Stimulated activated CD4-positive, alpha-beta T cell treated with anti-CD3 and anti-CD28 coated beads, TNF-alpha, amount 100 ng/mL, for 48 hours (primary cell): Measurements from ENCODE around the gene PXMP4.
"Not testable (repeated sequence)": the region's sequence is repeated elsewhere in the genome, so short reads cannot be mapped to it uniquely, and the experiment has no call there.

Source experiments
- DNase-seq, 3 donors: peaks; one replicate each; pipeline ENCODE4 v3.0.0-alpha.2; 2020; ENCODE audit warnings: low read depth in 3 of 3

PXMP4 gene, protein sequence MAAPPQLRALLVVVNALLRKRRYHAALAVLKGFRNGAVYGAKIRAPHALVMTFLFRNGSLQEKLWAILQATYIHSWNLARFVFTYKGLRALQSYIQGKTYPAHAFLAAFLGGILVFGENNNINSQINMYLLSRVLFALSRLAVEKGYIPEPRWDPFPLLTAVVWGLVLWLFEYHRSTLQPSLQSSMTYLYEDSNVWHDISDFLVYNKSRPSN

DNA sequence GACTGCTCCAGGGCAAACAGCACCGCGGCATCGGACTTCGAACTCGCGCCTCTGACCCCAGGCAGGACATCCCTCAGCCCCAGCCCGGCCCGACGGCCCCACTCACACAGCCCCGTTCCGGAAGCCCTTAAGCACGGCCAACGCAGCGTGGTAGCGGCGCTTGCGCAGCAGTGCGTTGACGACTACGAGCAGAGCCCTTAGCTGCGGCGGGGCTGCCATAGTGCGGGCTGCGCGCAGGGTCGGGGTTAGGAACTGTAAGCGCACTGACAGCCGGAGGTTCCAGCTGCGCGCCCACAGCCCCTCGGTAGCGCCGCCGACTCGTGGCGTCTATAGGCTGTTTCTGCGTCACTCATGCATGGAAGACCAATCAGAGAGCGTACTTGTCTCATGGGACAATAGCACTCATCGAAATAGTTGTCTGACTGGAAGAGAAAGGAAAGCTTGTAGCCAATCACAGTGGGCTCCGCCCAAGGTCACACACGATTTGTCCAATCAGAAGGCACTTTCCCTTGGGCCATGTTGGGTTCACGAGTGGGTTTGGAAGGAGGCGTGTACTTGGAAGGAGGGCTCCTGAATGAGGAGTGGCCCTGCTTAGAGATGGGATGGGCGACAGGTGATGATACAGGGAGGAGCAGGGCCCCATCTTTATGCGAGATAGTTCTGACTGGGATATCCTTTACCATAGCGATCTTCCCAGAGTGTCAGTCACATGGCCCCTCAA, at the start of gene PXMP4:
TSS of gene PXMP4 (minus strand) at position 322 of the 721 bp plus-strand sequence. CDS start at position 219, 103 bp downstream.
- DNase-seq = peak; percentile 63 to 83 (median 73)

DNA sequence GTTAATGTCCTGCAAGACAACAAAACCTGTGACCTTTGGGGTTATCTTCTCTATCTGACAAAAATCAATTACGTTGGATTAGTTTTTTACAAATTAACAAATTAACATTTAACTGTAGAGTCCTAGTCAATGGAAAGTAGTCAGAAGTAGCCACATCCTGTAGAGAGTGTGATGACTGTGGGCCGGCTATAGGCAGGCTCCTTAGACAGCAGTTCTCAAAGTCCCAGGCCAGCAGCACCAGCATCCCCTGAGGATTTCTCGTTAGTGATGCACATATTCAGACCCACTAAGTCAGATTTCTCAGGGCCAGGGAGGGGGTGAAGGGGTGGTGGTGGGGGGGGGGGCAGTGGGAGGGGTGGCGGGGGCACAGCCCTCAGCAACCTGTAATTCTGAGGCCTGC, 48.9 kb upstream of the PXMP4 start:
- no peak for DNase-seq

DNA sequence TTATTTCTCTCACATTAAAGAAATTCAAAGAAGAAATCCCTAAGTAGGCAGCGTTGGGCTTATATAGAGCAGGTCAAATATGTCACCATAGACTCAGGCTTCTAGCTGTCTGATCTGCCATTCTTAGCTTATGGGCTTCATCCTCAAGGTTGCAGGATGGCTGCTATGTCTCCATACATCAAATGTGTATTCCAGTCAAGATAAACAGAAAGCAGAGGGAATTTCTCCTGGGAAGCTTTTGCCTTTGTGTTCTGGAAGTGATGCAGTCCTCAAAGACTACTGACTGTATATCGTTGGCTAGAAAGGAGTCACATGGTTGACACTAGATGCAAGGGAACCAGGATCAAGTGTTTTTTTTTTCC, 47.6 kb upstream of the PXMP4 start:
- DNase-seq = no peak

DNA sequence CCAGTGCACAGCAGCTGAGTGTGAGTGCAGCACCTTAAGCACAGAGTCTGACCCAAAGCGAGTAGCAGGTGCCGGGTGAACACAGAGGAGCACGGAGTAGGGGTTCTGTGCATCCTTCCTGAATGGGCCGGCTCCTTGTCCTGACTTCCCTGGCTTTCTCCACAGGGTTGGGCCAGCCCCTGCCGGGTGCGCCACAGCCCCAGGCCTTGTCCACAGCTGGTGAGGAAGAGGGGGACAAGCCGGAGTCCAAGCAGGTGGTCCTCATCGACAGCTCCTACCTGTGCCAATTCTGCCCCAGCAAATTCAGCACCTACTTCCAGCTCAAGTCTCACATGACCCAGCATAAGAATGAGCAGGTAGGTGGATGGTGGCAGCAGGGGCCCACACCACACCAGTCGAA, 46.6 kb upstream of the PXMP4 start:
- no peak for DNase-seq

DNA sequence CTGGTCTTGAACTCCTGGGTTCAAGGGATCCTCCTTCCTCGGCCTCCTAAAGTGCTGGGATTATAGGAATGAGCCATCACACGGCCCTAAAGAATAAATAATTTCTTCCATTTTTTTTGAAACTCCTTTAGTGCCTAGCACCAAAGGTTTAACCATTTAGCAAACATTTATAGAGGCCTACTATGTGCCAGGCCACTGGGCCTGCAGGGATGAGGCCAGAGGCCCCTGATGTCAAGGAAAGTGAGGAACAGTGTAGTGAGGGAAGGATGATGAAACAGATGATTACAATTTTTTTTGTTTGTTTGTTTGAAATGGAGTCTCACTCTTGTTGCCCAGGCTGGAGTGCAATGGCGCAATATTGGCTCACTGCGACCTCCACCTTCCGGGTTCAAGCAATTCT, 45.5 kb upstream of the PXMP4 start:
- no peak for DNase-seq

DNA sequence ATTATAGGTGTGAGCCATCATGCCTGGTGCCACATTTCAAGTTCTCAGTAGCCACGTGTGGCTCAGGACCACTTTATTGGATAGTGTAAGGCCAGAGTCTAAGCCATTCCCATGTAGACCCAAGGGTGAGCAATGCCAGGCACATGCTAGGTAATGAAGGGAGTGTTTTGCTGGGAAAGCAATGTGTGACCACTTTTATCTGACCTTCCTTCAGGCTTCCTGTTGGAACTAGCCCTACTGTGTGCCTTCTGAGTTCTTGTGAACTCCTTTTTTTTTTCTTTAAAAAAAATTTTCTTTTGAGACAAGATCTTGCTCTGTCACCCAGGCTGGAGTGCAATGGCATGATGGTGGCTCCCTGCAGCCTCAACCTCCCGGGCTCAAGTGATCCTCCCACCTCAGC, 45.0 kb upstream of the PXMP4 start:
- no peak for DNase-seq

DNA sequence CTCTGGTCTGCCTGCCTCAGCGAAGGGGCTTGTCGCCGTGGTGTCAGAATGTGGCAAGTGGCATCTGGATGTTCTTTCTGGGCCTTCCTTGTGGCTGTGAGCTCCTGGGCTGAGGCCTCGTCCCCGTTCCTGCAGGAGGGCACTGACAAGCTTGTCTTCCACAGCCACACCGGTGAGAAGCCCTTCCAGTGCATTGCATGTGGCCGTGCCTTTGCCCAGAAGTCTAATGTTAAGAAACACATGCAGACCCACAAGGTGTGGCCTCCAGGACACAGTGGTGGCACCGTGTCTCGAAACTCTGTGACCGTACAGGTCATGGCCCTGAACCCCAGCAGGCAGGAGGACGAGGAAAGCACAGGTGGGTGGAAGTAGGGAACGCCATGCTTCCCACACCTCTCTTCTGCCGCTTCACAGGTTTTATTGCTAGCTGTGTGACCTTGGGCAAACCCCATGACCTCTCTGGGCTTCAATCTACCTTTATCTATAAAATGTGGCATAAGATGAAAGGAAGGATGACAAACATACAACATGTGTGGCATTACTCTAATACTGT, 41.7 kb upstream of the PXMP4 start:
- no peak for DNase-seq

DNA sequence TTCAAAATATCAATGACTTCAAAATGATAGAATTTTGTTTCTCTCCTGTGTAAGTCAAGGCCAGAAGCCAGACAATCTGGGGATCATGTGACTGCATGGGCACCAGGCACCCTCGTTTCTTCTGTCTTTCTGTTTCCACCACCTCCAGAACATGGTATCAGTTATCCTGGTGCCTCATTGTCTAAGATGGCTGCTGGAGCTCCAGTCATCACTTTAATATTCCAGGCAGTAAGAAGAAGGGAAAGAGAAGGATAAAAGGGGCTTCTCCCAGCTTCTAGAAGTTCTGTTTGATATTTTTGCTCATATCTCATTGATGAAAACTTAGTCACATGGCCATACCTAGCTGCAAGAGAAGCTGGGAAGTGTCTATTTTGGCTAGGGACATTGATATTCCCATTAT, 37.3 kb upstream of the PXMP4 start:
- DNase-seq = no peak

DNA sequence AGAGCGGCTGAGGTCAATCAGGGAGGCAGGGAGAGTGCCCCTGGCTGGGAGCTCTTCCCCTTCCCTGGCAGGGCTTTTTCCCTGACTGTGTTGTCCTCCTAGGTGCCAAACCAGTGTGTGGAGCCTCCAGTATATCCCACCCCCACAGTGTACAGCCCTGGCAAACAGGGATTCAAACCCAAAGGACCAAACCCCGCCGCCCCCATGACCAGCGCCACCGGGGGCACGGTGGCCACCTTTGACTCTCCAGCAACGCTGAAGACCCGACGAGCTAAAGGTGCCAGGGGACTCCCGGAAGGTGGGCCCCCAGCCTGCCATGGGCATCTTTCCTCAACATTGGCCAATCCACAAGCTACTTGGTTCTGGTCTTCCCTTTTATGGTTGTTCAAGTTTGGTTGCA, 36.9 kb upstream of the PXMP4 start:
- no peak for DNase-seq

DNA sequence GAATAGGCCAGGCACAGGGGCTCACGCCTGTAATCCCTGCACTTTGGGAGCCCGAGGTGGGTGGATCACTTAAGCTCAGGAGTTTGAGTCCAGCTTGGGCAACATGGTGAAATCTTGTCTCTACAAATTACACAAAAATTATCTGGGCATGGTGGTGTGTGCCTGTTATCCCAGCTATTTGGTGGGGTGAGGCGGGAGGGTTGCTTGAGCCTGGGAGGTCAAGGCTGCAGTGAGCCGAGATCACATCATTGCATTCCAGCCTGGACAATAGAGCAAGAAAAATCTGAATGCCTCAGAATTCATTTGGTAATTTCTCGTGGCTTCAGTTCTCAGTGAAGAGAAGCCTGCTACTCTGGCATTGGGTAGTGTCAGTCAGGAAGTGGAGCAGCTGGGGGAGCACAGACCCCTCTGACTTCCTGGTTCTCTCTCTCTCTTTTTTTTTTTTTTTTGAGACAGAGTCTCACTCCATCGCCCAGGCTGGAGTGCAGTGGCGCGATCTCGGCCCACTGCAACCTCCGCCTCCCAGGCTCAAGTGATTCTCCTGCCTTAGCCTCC, 35.9 kb upstream of the PXMP4 start:
- not testable (repeated sequence) for DNase-seq

DNA sequence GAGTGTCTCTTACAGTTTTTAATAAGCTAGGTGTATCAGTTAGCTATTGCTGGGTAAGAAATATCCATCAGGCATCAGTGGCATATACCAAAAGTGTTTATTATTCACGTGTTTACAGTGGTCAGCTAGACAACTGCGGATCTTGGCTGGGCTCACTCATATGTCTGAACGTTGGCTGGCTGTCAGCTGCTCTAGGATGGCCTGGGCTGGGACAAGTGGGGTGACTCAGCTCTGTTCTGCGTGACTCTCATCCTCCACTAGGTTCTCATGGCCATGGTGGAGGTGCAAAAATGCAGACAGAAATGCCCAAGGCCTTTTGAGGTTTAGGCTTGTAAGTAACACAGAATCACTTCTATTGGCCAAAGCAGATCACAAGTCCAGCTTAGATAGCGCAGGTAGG, 33.7 kb upstream of the PXMP4 start:
- DNase-seq = no peak

DNA sequence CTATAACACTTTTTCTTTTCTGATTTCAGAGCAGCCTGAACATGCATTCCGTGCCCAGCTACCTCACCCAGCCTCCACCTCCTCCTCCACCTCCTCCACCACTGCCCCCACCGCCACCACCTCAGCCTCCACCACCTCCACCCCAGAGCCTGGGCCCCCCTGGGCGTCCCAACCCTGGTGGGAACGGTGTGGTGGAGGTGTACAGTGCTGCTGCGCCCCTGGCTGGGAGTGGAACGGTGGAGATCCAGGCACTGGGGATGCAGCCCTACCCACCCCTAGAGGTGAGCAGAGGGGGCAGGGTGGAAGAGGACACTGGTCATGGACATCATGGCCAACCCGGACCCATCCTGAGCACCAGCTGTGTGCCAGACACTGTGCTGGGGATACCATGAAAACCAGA, 33.0 kb upstream of the PXMP4 start:
- DNase-seq = no peak

DNA sequence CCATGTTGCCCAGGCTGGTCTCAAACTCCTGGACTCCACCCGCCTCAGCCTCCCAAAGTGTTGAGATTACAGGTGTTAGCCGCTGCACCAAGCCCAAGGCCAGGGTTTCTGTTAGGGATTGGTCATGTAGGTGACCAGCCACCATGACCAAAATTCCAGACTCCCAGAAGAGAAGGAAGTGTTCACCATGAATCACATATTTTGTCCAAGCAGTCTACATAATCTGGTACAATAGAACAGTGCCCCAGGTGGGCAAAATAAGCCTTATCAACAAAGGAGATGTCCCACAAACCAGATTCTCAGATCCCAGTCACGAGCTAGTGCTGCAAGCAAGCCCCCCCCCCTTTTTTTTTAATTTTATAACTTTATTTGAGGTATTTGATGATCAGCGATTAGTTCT, 31.7 kb upstream of the PXMP4 start:
- no peak for DNase-seq

DNA sequence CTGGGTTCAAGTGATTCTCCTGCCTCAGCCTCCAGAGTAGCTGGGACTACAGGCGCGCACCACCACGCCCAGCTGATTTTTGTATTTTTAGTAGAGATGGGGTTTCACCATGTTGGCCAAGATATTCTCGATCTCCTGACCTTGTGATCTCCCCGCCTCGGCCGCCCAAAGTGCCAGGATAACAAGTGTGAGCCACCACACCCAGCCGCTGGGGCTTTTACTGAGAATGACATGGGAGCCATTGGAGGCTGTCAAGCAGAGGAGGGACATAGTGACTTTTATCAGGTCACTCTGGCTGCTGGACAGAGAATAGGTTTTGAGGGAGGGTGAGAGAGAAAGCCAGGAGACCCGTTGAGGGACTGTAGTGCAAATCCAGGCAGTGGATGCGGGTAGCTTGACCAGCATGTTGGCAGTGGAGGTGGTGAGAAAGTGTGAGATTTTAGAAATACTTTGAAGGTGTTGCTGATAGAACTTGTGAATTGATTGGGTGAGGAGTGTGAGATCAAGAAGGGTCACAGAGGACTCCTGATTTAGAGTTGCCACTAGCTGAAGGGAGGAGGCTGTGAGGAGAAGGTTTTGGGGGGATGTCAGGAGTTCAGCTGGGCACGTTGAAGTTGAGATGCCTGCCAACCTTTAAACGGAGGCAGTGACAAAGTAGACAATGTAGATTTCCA, 26.4 kb upstream of the PXMP4 start:
- DNase-seq = no peak

DNA sequence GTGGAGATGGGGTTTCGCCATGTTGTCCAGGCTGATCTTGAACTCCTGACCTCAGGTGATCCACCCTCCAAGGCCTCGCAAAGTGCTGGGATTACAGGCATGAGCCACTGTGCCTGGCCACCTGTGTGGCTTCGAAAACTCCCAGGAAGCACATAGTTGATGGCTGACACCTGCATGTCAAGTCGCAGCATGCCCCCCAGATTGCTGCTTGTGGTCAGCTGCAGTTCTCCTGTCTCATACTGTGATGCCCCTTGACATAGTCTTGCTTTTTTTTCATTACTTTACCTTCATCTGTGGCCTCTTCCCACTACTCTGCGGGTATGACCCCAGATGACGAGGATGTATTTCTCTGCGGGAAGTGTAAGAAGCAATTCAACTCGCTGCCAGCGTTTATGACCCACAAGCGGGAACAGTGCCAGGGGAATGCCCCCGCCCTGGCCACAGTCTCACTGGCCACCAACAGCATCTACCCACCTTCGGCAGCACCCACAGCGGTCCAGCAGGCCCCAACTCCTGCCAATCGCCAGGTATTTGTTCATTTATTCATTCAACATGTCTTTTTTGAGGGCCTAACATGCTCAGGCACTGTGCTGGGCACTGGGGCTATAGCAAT, 24.8 kb upstream of the PXMP4 start:
- DNase-seq = no peak

DNA sequence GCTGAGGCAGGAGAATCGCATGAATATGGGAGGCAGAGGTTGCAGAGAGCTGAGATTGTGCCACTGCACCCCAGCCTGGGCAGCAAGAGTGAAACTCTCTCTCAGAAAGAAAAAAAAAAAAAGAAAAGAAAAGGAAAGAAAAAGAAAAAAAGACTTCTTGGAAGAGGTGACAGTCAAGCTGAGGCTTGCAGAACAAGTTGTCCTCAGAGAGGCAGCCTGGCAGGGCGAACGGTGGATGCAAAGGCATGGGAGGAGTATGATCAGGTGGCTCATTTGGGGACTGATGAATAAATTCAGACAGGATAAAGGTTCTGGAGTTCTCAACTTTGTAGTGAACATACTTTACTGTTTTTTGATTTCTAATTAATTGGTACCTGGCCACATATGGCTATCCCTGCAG, 24.1 kb upstream of the PXMP4 start:
- DNase-seq = no peak

DNA sequence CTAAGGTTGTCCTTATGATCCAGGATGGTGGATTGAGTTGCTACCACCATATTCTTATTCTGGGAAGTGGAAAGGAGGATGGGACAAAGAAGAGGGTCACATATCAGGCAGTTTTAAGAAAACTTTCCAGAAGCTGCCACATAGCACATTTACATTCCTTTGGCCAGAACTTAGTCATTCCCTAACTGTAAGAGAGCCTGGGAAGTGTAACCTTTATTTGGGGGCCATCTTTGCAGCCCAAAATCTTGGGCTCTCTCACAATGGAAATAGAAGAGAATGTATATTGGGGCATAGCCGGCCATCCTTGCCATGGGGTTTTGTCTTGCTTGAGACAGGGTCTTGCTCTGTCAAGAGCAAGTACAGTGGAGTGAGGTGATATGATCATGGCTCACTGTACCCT, 20.1 kb upstream of the PXMP4 start:
- DNase-seq = no peak

DNA sequence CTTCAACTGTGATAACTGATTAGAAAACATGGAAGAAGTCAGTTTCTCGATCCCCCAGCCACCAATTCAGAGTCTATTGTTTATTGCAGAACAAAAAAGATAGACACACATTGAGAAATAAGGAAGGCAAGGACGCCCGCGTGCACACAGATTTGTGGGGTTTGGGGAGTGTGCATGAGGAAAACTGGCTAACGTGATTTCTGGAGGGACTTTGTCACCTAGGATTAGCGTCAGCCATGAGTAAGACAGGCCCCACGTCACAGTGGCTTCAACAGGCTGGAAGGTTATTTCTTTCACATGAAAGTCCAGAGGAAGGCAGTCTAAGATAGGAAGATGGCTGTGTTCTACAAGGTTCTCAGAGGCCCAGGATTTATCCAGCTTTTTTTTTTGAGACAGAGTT, 19.4 kb upstream of the PXMP4 start:
- DNase-seq = no peak

DNA sequence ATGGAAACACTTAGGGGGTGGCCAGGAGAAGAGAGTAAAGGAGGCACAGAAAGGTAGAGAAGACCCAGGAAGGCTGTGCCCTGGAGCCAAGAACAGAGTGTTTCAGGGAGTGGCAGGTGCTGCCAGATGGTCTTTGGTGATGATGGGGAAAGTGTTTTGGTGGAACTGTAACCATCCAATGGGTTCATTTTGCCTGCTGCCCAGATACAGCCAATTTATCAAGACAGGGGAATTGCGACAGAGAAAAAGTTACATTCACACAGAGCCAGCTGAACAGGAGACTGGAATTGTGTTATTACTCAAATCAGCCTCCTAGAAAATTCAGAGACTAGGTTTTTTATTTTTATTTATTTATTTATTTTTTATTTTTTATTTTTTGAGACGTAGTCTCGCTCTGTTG, 16.9 kb upstream of the PXMP4 start:
- no peak for DNase-seq

DNA sequence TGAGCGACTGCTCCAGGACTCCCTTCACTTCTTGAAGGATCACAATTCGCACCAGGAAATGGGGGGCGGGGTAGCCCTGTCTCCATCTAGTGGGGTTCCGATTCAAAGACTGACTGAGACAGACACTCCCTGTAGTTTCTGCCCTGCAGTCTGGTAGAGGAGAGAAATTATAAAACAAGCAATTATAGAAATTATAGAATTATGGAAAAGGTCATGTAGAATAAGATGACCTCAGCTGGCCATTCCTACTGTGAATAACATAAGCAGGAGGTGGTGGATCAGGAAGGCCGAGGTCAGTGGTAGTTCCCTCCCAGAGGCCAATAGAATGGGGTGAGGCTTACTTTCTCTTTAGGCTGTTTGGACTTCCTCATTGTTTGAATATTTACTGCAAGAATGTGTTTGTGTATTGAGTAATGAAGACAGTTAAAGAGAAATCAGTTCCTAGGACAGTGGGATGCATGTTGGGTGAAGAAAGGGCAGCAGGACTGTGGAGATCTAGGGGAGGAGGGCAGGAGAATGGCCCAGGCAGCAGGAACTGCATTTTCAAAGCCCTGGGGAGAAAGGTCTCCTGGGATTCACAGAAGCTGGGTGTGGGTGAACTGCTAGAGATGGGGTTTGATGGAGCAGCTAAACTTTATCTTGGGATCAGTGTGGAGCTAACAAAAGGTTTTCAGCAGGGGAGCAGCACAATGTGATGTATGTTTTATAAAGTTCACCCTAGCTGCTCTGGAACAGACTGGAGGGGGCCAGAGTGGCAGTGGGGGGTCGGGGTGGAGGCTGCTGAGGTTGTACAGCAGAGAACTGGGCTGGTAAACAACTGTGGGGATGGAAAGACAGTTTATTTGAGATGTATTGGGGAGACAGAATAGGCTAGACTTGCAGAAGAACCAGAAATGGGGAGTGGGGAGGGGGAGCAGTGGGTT, 13.8 kb upstream of the PXMP4 start:
- no peak for DNase-seq
